Endodermal cell (in vitro differentiated cells): ENCODE results near the gene LIPI. TPM values are rescaled to one million over a fixed set of nuclear protein-coding genes. Genes with fewer than 3 reads are reported as not detected.

Experiments used
- DNase-seq: peaks from one replicate; pipeline ENCODE4 v3.0.0-alpha.2; 2017
- H3K27ac ChIP-seq: 2 replicates; pipeline ENCODE4 v1.5.1; 2013; ENCODE audit warnings: mild to moderate bottlenecking, low read depth, low read length, moderate library complexity
- H3K27me3 ChIP-seq: 2 replicates; pipeline ENCODE4 v1.6.1; 2013; ENCODE audit warnings: mild to moderate bottlenecking, low read length, moderate library complexity; ENCODE audit not compliant: insufficient read depth, control insufficient read depth, poor library complexity, severe bottlenecking
- H3K36me3 ChIP-seq: 2 replicates; pipeline ENCODE4 v1.7.0; 2013; ENCODE audit warnings: mild to moderate bottlenecking, low read length, moderate library complexity; ENCODE audit not compliant: control insufficient read depth, insufficient read depth
- H3K4me1 ChIP-seq: one replicate; pipeline ENCODE4 v1.7.0; 2013; ENCODE audit warnings: low read length; ENCODE audit not compliant: control insufficient read depth, insufficient read depth
- H3K4me3 ChIP-seq: 2 replicates; pipeline ENCODE4 v1.5.1; 2013; ENCODE audit warnings: mild to moderate bottlenecking, low read length, moderate library complexity
- H3K9ac ChIP-seq: 2 replicates; pipeline ENCODE4 v1.6.1; 2013; ENCODE audit warnings: mild to moderate bottlenecking, low read length, moderate library complexity; ENCODE audit not compliant: poor library complexity, severe bottlenecking; ENCODE audit errors: extremely low read depth
- H3K9me3 ChIP-seq: 2 replicates; pipeline ENCODE4 v1.6.1; 2013; ENCODE audit warnings: mild to moderate bottlenecking, low read length, moderate library complexity; ENCODE audit not compliant: control insufficient read depth
- H3K27ac Mint-ChIP-seq: 2 replicates; pipeline ENCODE4 v1.8.0; 2020; ENCODE audit warnings: mixed read lengths
- H3K27me3 Mint-ChIP-seq: 2 replicates; pipeline ENCODE4 v1.8.0; 2021; ENCODE audit warnings: mild to moderate bottlenecking, mixed read lengths; ENCODE audit not compliant: insufficient read depth
- H3K36me3 Mint-ChIP-seq: 2 replicates; pipeline ENCODE4 v1.8.0; 2020; ENCODE audit warnings: low read depth, mixed read lengths
- H3K4me1 Mint-ChIP-seq: 2 replicates; pipeline ENCODE4 v1.8.0; 2020; ENCODE audit warnings: mixed read lengths
- H3K4me3 Mint-ChIP-seq: 2 replicates; pipeline ENCODE4 v1.8.0; 2020; ENCODE audit warnings: mild to moderate bottlenecking, moderate library complexity, mixed read lengths
- H3K9me3 Mint-ChIP-seq: 2 replicates; pipeline ENCODE4 v1.8.0; 2020; ENCODE audit warnings: mild to moderate bottlenecking, mixed read lengths
- CTCF ChIP-seq: fragments of 200-600 bp; sonication (generic); conservative IDR thresholded peaks from 2 replicates; pipeline ENCODE4 v1.5.0; 2021; ENCODE audit warnings: antibody characterized with exemption, mild to moderate bottlenecking
- WGBS, 2 experiments: methylation state at CpG; one replicate each; pipeline versions ENCODE4 v1.1.5 to v1.1.7; 2013; ENCODE audit warnings: missing lambda C conversion rate in 2 of 2, mixed read lengths in 1 of 2; ENCODE audit not compliant: insufficient coverage in 1 of 2, insufficient read length in 1 of 2; 5-methylcytosine and 5-hydroxymethylcytosine counted together
- total RNA-seq, 2 donors: library from RNA; stranded (reverse); fragmentation: NEBNext Ultra II Directional in 1 of 2; extraction: Animal tissue kit (Norgen Biotek cat#: 25700) in 1 of 2; gene quantifications; 2 replicates in 1 of 2; 3 replicates in 1 of 2; pipeline ENCODE4 v1.2.1, GENCODE V29; 2021

LIPI gene
- total RNA-seq, 2 donors from 2014 or later, result not detected

GRCh38 chr21:14243874-14244273 lies 33.1 kb upstream of the LIPI start:
- H3K4me1 Mint-ChIP-seq, result no peaks in the 10 kb centered on the region
- Histone ChIP-seq H3K4me3 (no peak overlapping the region), H3K4me1 (no peaks in the 10 kb centered on the region), H3K27ac (no peak overlapping the region), H3K27me3 (no peaks in the 10 kb centered on the region), H3K36me3 (no peaks in the 10 kb centered on the region), H3K9ac (no peak overlapping the region), H3K9me3 (no peaks in the 10 kb centered on the region)
- H3K9me3 Mint-ChIP-seq, result peaks cover 5% of the 10 kb centered on the region
- no peak for DNase-seq
- H3K36me3 Mint-ChIP-seq, result no peaks in the 10 kb centered on the region
- no peak for TF ChIP-seq CTCF
- no peaks in the 10 kb centered on the region for H3K27me3 Mint-ChIP-seq
- H3K27ac Mint-ChIP-seq, result no peak overlapping the region
- H3K4me3 Mint-ChIP-seq, result no peak overlapping the region
- WGBS, 2 experiments, result 64 to 84% methylated on average over 2 of the region's 2 CpGs

- Mint-ChIP-seq H3K9me3 (peaks cover 2% of the 10 kb centered on the region), H3K27me3 (no peaks in the 10 kb centered on the region), H3K4me1 (no peaks in the 10 kb centered on the region), H3K27ac (no peak overlapping the region), H3K4me3 (no peak overlapping the region), H3K36me3 (no peaks in the 10 kb centered on the region)
- no peak for TF ChIP-seq CTCF
- DNase-seq, result no peak
- no peaks in the 10 kb centered on the region for H3K27me3 ChIP-seq
- H3K4me1 ChIP-seq, result no peaks in the 10 kb centered on the region
- H3K9ac ChIP-seq, result no peak overlapping the region
- no peak overlapping the region for H3K4me3 ChIP-seq
- no peaks in the 10 kb centered on the region for H3K9me3 ChIP-seq
- no peak overlapping the region for H3K27ac ChIP-seq
- H3K36me3 ChIP-seq, result no peaks in the 10 kb centered on the region
- 45 to 50% methylated on average over 1 of the region's 1 CpG for WGBS, 2 experiments
These were observed 32.7 kb upstream of the LIPI start for GRCh38 chr21:14243461-14243860.

GRCh38 chr21:14241297-14241696 lies 30.5 kb upstream of the LIPI start:
- WGBS, 2 experiments, result 47 to 100% methylated on average over 1 to 2 of the region's 2 CpGs
- H3K4me1 ChIP-seq, result no peaks in the 10 kb centered on the region
- Mint-ChIP-seq H3K9me3 (no peaks in the 10 kb centered on the region), H3K36me3 (no peaks in the 10 kb centered on the region), H3K27me3 (no peaks in the 10 kb centered on the region), H3K27ac (no peak overlapping the region), H3K4me1 (no peaks in the 10 kb centered on the region), H3K4me3 (no peak overlapping the region)
- no peak overlapping the region for H3K4me3 ChIP-seq
- H3K36me3 ChIP-seq, result no peaks in the 10 kb centered on the region
- no peaks in the 10 kb centered on the region for H3K9me3 ChIP-seq
- DNase-seq, result no peak
- TF ChIP-seq CTCF, result no peak
- H3K27me3 ChIP-seq, result no peaks in the 10 kb centered on the region
- H3K9ac ChIP-seq, result no peak overlapping the region
- no peak overlapping the region for H3K27ac ChIP-seq
